GM23248 (cell line): ENCODE results near the gene TOMM6.

Experiments used
- EZH2 ChIP-seq: fragments of 200-600 bp; sonication (generic); IDR thresholded peaks from 2 replicates; pipeline ENCODE4 v1.6.1; 2018; ENCODE audit warnings: antibody characterized with exemption, mild to moderate bottlenecking; ENCODE audit not compliant: insufficient read depth, poor library complexity, severe bottlenecking
- EZH2phosphoT487 ChIP-seq: fragments of 200-600 bp; sonication (generic); IDR thresholded peaks from 2 replicates; pipeline ENCODE4 v1.6.1; 2018; ENCODE audit warnings: antibody characterized with exemption, moderate library complexity, mild to moderate bottlenecking, low read depth; ENCODE audit not compliant: insufficient read depth

- TF ChIP-seq EZH2phosphoT487 (no peak), EZH2 (no peak)
Measured at GRCh38 chr6:41747256-41748101, 40.0 kb upstream of the TOMM6 start, which contains the start of gene PGC.
